ENCODE measurements around the gene HNF4A.

- TF ChIP-seq CTCF (IDR thresholded peaks at IDR 0.05): no peak
- no peak for TF ChIP-seq ZFX (IDR thresholded peaks at IDR 0.05; ENCODE audit: borderline replicate concordance)
Observed at GRCh38 chr20:44361021-44361420, 5.5 kb downstream of the HNF4A start.

All from 22Rv1 (cell line).